HG03520 (cell line): ENCODE data around the gene CCDC171.
A peak's percentile ranks its signal among the peaks of the same experiment; 100 is the strongest.
"Not testable (repeated sequence)": the region's sequence is repeated elsewhere in the genome, so short reads cannot be mapped to it uniquely, and the experiment has no call there.

Experiments used
- ATAC-seq: cut with Tn5 transposase; IDR thresholded peaks from one replicate; pipeline ENCODE4 v1.9.1; 2021; ENCODE audit warnings: mild to moderate bottlenecking, moderate library complexity; ENCODE audit not compliant: unreplicated experiment

Gene CCDC171

DNA sequence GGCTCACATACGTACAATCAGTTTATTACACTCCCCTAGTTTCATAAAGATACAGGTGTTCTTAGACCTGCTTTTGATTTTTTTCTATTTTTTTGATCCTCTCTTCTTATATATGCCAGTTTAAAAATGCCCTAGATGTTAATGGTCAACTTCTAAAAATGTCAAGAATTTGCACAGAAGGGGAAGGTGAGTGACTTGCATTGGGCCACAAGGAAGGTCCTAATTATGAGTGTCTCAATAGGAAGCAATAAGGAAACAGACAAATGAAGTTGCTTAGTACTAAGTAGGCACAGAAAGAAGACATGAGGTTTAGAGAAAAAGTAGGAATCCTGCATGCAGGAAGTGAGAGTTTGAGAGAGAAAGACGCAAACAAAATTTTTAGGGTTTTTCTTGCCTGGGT is 3.2 kb upstream of the CCDC171 start:
- no peak for ATAC-seq

DNA sequence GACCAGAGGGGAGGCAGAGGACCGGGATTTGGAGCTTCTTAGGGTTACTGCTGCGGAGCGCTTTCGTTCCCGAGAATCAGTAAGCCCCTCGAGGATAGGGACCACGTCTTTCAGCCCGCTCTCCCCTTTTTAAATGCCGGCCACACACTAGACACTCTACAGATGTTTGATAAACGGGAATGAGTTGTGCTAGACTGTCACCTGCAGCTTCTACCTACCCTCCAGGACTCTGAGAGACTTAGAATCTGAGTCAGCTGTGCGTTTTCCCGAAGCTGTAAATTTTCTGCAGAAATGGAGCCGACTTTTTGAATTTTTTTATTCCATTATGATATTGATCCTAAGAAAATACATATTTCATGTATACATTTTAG is 670 bp downstream of the CCDC171 start:
- ATAC-seq = peak; percentile 19

DNA sequence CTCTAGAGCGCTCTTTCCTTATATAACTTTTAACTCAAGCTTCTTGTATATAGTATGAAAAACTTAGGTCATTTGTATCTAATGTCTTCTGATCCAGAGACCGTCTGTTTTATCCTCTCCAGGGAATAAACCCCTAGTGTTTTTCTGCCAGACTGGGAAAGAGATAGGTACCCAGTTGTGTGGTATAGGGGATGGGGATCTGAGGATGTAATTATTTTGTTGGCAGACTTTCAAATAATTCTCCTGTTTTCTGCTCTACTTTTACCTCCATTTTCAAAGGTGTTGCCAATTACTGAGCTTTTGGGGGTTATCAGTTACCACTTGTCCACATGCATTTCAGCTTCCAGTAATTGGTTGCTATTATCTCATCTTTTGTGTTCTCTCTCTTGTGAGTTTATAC is 17.9 kb downstream of the CCDC171 start:
- ATAC-seq = no peak

DNA sequence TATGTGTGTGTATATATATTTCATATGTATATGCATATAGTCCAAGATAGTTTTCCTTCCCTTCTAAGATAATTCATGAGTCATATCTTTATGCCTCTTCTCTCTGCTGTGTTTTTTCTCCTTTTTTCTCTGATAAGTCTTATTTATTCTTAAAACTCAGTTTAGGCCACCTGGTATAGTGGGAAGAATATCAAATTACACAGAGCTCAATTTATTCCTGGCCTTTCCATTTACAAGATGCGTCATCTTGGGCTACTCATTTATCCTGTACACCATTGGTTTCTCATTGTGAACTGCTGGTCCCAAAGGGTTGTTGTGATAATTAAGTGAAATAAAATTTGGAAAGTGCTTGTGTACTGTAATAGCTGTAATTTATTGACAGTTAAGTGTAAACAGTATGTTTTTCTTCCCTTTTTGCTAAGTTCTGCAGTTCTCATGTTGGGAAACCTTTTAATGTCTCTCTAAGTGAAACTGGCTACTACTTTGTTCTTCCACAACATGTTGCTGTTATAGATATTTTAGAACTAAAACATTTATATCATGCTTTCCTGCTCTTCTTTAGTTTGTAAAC is 19.4 kb downstream of the CCDC171 start:
- no peak for ATAC-seq

DNA sequence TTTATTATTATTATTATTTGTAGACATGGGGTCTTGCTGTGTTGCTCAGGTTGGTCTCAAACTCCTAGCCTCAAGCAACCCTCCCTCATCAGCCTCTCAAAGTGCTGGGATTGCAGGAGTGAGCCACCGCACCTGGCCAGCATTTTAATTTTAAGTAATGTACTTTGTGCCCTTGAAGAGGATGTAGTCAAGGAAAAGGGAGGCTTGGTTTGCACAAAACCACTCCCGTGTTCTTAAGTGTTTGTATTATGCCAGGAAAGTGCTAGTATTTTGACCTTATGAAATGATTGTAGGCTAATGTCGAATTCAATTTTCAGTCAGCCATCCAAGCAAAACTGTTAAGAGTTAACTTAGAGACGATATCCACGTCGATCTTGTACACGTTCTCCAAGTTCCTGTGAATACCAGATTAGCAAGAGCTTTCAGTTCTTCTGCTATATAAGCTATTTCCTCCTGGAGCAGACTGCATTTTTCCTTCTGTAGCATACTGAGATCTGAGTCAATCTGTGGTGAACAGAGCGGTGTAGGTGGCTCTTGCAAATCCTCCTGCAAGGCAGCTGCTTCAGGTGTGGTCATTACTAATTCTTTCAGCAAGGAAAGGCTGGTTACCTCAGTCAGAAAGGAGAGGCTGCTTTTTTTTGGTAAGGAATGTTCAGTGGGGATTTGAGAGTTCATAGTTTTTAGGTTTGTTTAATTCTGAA is 23.7 kb downstream of the CCDC171 start:
- no peak for ATAC-seq

DNA sequence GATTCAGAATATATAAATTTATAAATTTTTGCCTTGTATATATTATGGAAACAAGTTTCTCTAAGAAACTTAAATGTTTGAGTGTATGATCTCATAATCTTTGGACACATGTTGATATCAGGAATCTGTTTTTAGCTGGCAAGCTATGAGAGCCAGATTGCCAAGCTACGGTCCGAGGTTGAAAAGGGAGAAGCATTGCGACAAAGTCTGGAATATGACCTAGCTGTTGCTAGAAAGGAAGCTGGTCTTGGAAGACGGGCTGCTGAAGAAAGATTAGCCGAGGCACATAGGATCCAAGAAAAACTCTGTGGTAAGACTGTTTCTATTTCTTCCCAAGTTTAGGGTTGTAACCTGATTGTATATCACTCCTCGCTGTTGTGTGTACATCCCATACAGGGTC is 25.9 kb downstream of the CCDC171 start:
- ATAC-seq = no peak

DNA sequence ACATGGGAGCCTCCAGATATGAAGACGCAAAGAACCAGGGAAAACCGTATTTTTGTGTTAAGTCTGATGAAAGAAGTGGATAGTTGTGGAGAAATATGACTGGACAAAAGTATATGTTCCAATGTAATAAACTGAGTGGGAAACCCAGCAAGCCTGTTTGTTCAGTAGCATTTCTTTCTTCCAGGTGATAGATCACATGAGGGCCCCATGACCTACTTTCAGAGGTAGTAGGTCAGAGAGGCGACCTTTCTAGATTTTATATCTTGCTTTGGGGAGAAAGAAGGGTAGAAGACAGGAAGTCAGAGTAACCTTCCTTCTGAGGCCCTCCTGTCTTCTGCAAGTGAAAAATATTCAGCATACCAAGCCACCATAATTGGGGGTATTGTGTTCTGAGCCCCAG is 31.5 kb downstream of the CCDC171 start:
- no peak for ATAC-seq

DNA sequence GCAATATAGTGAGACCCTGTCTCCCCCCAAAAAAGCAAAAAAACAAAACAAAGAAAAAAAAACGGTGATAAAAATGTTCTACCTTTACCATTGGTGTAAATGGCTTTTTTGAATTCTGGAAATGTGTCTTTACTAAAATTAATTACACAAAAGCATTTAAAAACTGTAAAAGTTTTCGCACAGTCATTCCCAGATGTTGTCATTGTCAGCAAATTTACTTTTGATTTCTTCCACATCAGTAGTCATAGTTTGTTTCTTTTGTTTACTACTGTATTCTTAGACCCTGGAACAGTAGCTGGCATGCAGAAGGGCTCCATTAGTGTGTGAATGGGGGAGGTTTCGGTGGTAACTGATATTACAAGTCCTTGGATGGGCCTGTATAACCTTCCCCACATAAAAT is 39.5 kb downstream of the CCDC171 start:
- no peak for ATAC-seq

DNA sequence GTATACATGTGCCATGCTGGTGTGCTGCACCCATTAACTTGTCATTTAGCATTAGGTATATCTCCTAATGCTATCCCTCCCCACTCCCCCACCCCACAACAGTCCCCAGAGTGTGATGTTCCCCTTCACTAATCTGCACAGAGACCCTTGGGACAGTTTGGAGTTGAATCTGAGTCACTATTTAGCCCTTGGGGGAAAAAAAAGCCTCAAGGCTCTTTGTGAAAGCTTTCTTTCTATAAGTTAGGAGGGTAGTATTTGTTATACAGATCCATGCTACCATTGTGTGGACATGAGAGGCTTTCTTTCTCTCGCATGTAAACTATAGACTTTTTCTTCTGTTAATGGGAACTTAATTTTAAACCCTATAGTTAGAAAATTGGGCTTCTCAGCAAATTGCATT is 40.1 kb downstream of the CCDC171 start:
- not testable (repeated sequence) for ATAC-seq

DNA sequence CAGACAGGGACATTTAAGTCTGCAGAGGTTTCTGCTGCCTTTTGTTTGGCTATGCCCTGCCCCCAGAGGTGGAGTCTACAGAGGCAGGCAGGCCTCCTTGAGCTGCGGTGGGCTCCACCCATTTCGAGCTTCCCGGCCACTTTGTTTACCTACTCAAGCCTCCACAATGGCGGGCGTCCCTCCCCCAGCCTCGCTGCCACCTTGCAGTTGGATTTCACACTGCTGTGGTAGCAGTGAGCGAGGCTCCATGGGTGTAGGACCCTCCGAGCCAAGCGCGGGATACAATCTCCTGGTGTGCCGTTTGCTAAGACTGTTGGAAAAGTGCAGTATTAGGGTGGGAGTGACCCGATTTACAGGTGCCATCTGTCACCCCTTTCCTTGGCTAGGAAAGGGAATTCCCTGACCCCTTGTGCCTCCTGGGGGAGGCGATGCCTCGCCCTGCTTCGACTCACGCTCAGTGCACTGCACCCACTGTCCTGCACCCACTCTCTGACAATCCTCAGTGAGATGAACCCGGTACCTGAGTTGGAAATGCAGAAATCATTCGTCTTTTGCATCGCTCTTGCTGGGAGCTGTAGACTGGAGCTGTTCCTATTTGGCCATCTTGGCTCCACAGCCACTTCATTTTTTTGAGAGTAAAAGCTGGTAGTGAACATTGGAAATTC is 48.0 kb downstream of the CCDC171 start:
- not testable (repeated sequence) for ATAC-seq

DNA sequence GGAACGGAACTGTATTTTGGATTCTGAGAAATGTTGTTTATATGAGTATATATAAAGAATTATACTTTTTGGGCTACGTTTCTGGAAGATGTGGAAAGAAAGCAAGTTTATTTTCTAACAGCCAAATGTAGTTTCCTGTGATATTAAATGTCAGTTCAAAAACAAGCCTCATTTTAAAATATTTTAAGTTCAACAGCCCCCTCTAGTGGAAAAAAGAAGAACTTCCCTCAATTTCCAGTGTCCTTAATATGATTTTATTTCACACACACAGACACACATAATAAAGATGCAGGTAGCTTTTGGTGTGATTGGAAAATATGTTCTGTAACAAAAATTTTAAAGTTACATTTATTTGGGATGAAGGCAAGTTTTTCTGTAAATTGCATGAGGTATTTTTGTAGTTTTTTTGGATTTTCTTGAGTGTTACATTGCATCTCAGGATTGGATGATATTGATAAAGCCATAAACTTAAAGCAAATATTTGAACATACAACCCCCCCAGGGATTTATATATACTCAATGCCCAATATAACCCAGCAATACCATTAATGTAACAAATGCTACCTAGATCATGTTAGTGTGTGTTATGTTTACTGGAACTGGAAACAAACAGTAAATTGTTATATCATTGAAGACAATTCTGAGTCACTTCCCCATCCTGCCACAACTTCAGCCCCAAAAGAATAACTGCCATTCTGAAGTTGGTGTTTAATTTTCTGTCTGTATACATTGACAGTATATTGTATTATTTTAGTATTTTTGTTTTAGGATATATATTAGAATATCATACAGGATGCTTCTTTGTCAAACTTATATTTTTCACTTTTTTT is 54.0 kb downstream of the CCDC171 start:
- no peak for ATAC-seq

DNA sequence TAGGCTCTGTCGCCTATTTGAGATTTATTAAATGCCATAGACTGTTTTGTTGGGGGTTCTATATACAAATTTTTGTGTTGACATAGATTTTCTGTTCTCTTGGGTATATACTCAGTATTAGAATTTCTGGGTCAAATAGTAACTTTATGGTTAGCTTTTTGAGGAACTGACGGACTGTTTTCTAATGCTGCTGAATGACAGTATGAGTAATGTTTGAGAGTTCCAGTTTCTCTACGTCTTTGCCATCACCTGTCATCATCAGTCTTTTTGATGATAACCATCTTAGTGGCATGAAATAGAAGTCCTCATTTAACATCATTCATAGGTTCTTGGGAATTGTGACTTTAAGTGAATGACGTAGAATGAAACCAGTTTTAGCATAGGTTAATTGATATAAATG is 60.1 kb downstream of the CCDC171 start:
- ATAC-seq = peak; percentile 88

DNA sequence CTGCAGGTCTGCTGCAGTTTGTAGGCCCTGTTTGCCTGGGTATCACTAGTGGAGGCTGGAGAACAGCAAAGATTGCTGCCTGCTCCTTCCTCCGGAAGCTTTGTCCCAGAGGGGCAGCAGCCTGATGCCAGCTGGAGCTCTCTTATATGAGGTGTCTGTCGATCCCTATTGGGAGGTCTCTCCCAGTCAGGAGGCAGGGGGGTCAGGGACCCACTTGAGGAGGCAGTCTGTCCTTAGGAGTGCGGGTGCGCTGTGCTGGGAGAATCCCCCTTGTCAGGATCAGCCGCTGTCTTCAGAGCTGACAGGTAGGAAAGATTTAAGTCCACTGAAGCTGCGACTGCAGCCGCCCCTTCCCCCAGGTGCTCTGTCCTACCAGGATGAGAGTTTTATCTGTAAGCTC is 64.9 kb downstream of the CCDC171 start:
- no peak for ATAC-seq

DNA sequence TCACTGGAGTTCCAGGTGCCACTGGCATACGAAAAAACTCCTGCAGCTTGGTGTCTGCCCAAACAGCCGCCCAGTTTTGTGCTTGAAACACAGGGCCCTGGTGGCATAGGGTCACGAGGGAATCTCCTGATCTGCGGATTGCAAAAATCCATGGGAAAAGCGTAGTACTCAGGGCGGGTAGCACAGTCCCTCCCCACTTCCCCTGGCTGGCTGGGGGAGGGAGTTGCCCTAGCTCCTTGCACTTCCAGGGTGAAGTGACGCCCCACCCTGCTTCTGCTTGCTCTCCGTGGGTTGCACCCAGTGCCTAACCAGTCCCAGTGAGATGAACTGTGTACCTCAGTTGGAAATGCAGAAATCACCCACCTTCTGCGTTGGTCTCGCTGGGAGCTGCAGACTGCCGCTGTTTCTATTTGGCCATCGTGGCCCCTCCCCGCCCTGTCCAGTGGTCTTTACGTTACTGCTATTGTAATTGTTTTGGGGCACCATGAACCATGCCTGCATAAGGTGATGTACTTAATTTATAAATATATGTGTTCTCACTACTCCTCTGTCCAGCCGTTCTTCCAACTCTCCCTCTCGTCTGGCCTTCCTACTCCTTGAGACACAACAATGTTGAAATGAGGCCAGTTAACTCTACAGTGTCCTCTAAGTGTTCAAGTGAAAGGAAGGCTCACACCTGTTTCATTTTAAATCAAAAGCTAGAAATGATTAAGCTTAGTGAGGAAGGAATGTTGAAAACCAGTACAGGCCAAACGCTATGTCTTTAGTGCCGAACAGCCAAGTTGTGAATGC is 65.9 kb downstream of the CCDC171 start:
- ATAC-seq = no peak

DNA sequence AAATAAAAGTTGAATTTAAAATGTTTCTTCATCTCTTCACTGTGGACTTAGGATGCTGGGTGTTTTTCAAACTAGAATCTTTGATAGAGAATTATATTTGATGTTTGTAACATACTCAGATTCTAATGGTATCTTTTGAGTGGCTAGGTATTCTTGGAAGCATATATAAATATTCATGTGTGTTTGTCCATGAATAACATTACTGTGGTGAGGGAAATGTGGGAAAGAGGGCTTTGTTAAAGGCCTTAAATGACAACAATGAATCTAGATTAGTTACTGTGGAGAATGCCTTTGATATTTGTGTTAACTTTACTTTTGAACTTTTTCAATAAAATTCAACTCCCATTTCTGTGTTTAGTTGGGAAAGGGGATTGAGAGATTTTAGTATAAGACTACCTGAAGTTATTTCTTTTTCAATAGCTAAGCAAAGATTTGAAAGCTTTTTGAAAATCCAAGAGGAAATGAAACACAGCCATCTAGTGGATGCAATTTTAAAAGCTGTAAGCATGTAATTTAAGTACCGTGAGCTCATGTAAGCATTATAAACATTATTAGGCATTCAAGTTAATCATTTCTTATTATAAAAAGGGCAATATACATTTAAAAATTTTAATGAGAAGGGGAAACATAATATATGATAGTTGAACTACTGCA is 69.6 kb downstream of the CCDC171 start:
- no peak for ATAC-seq

DNA sequence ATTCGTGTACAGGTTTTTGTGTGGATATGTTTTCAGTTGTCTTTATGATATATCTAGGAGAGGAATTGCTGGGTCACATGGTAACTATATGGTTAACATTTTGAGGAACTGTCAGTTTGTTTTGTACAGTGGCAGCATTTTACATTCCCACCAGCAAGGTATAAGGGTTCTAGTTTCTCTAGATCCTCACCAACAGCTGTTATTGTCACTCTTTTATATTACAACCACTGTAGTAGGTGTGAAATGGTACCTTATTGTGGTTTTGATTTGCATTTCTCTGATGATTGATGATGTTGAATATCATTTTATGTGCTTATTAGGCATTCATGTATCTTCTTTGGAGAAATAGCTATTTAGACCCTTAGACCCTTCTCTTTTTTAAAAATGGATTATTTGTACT is 82.9 kb downstream of the CCDC171 start:
- no peak for ATAC-seq

DNA sequence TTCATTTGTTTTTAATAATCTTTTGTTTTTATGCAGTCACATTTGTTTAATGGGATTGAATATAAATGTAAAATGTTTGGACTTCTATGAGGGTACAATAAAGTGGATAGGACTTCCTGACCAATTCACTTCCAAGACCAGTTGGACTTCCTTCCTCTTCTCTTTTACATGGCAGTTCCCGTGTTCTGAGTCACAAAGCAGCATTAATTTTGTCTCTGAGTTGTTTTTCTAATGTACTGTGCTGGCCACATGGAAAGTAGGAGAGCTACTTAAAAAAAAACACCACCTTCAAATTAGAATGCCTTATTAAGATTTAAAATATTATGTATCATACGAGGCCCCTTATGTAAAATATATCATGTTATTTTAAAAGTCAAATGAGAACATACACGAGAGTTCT is 87.3 kb downstream of the CCDC171 start:
- ATAC-seq = no peak

DNA sequence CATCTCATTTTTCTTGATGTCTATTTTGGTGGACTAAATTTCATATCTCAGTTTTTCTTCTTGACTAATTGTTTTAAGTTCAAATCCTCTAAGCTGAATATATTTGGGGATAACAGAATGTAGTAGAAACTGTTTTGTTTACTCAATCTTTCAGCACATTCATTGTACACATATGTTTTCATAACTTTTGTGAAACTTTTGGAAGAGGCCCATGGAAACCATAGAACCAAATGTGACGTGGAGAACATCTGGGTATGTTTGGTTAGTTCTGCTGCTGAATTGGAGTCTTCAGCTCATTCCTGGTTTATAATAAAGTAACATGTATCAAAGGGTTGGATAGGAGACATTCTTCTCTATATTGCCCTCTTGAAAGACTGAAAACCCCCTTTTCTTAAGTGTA is 88.4 kb downstream of the CCDC171 start:
- ATAC-seq = no peak

DNA sequence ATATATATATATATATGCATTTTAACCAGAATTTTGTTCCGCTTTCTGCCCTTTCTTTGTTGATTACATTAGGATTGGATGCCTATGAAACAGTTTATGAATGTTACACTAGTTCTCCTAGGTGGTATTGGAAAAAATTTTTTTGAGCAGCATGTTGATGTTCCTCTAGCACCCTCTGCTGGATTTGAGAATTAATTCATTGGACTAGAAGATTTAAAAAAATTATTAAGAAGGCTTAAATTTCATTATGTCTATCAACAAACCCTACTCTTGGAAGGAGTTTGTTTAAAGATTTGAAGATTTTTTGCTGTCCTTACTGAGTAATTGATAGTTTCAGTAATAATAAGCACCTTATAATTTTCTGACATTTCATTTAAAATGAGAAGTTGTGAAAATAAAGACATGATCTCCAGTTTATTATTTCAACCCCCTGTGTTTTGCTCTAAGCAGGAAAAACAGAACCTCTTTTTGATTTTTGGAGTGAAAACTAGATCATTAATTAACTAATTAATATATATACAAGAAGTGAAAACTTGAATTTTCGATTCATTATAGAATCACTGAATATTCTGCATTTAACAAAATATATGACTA is 89.6 kb downstream of the CCDC171 start:
- ATAC-seq = no peak

DNA sequence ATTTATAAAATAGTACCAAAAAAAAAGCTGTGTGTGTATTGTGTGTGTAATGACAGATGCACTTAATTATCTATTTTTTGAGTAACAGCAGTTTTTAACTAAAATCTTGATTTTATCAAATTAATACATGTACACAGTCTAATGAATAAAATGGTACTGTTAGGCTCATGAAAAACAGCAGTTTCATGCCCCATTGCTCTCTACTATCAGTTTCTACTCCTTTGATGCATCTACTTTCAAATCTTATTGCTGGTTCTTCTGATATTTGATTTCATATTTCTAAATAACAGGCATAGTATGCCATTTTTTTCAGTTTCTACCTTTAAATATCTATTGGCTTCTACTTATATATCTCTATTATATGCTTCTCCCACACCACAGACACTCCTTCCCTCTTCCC is 117.4 kb downstream of the CCDC171 start:
- ATAC-seq = peak; percentile 68
